ENCODE measurements around the gene SEMA5A.

DNA sequence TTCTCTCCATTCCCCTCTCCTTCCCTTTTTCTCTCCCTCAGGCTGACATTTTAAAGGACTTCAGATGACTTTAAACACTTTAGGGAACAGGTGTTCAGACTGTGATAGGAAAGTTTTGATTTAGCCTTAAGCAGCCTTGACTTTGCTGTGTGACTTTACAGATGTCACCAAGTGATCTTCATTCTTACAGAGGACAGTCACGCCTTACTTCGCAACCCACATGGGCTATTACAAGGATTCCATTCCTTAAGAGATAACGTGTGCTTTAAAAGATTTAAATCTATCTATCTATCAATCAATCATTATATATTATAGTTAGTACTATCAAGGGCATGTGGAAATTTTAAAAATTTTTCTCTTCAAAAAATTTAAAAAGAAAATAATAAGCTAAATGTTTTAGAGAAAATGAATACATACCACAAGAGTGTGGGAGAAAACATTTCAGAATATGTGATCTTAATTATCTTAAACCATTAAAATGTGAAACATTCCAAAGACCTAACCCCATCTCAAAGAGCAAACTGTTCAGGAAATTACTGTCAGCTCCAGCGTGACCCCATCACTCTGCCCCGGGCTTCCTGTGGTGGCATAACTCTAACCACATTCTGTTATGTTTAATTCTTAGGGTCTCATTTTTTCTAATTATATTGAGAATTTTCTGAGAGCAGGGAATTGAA is 530.5 kb downstream of the SEMA5A start:
- TF ChIP-seq, protein P1, sequence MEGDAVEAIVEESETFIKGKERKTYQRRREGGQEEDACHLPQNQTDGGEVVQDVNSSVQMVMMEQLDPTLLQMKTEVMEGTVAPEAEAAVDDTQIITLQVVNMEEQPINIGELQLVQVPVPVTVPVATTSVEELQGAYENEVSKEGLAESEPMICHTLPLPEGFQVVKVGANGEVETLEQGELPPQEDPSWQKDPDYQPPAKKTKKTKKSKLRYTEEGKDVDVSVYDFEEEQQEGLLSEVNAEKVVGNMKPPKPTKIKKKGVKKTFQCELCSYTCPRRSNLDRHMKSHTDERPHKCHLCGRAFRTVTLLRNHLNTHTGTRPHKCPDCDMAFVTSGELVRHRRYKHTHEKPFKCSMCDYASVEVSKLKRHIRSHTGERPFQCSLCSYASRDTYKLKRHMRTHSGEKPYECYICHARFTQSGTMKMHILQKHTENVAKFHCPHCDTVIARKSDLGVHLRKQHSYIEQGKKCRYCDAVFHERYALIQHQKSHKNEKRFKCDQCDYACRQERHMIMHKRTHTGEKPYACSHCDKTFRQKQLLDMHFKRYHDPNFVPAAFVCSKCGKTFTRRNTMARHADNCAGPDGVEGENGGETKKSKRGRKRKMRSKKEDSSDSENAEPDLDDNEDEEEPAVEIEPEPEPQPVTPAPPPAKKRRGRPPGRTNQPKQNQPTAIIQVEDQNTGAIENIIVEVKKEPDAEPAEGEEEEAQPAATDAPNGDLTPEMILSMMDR (IDR thresholded peaks at IDR 0.05), result no peak
- TF ChIP-seq POLR2A (IDR thresholded peaks at IDR 0.05), result no peak
- TF ChIP-seq POLR2AphosphoS5 (IDR thresholded peaks at IDR 0.05), result no peak

Data from breast epithelium (tissue), 3 donors.